GM18861 (cell line): ENCODE results near the gene ATXN1.

Source experiments
- ATAC-seq: cut with Tn5 transposase; IDR thresholded peaks from one replicate; pipeline ENCODE4 v1.9.1; 2021; ENCODE audit not compliant: unreplicated experiment

ATXN1 gene

DNA sequence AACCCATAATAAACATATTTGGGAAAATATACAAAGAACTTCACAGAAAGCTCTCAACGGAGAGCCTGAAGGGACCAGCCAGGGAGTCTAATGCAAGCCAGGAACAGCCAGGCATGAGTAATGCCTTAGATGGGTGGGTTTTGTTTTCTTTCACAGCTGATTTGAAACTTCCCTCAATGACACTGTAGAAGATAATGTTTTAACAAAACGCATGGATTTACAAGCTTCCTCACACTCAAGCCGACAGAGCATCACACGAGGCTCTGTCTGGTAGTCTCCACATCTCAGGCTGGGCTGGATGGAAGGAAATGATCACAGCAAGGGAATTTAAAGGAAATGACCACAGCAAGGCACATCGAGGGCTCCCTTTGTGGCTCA is 409.0 kb downstream of the ATXN1 start:
- no peak for ATAC-seq

DNA sequence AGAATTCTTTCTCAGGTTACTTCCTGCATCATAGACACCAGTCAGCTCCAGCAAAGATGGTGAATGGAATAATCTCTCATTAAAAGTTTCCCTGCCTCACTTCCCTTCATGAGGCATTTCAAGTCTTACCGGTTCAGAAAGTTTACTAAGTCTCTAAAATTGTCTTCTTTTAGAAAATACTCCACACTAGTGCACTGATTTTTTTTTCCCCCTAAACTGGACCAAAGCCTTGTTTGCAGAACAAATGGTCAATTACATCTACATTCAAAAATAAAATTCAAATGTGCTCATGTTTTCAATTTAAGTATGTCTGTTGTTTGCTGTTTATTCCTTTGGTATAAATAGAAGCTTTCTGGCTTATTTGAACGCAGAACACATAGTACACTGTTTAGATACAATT is 411.7 kb downstream of the ATXN1 start:
- ATAC-seq, result no peak

DNA sequence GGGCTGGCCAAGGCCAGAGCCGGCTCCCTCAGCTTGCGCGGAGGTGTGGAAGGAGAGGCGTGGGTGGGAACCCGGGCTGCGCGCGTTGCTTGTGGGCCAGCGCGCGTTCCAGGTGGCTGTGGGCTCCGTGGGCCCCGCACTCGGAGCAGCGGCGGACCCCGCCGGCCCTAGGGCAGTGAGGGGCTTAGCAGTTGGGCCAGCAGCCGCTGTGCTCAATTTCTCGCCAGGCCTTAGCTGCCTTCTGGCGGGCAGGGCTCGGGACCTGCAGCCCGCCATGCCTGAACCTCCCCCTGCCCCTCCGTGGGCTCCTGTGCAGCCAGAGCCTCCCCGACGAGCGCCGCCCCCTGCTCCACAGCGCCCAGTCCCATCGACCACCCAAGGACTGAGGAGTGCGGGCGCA is 414.4 kb downstream of the ATXN1 start:
- ATAC-seq, result no peak

DNA sequence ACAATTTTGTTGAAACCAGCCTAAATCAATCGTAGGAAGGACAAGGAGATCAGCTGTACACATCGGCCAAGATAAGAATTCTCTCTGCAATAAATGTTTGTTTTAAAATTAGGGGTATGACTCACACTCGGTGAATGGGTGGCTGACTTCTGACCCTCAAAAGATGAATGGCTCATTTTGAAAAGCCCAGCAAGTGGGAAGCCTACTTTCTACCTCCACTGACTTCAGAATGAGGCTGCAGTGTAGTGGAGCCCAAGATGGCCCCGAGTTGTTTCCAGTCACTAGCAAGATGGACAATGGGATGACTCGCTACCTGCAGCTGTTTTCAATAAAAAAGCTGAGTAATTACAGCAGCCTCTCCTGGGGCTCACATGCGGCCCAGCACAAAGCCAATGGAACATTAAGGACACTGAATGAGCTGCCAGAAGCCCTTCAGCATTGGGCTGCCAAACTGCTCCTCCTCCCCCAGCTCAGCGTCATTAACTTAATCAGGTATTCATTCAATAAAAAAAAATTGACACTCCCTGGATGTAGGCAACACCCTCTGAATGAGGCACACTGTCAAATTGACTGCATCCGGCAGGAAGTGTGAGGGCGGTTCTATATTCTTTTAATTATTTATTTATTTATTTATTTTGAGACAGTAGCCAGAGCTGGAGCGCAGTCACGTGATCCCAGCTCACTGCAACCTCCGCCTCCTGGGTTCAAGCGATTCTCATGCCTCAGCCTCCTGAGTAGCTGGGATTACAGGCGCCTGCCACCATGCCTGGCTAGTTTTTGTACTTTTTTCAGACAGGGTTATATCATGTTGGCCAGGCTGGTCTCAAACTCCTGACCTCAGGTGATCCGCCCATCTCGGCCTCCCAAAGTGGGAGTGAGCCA is 415.6 kb downstream of the ATXN1 start:
- no peak for ATAC-seq

DNA sequence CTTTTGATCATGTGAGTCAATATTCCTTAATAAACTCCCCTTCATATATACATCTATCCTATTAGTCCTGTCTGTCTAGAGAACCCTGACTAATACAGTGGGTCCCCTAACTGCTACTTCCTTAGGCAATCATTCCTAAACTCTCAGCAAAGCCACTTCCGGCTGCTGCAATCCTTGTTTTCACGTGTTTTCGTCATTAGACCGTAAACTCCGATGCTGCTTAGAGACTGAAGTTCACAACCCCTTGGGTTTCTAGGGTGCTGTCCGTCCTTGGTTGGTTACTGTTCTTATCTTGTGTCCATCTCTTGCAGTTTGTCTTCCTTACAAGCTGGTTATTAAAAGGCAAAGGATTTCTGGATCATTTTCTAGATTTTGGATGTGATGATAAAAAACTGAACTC is 416.5 kb downstream of the ATXN1 start:
- ATAC-seq, result no peak

DNA sequence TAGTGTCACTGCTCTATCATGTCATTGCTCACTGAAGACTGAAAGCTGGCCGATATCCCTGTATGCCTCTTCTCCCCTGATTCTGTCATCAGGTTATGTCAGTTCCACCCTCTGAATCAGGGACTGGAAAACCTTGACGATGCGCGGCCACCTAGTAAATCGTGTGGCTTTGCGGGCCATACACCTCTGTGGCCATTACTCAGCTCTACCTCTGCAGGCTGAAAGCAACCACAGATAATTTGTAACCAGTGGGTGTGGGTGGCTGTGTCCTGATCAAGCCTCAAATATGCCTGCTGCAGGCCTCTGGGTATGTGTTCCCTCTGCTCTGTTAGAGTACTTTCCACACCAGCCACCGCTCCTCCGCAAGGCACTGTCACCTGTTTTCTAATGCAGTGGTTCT is 417.7 kb downstream of the ATXN1 start:
- ATAC-seq, result no peak

DNA sequence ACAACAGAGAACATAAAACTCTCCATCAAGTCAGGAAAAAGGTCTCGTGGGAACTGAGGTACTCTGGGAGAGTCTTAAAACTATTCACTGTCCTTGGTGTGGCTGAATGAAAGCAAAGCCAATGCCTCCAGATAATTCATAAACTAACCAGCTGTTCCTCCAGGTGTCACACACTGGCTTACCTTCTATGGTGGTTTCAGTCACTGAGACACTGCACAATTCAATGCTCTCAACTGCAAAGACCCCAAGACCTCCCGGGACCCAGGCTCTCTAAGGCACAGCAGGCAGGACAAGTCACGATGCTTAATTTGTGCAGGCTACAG is 422.0 kb downstream of the ATXN1 start:
- ATAC-seq, result no peak

GRCh38 chr6:16338577-16339264 is 422.5 kb downstream of the ATXN1 start:
- no peak for ATAC-seq

GRCh38 chr6:16337295-16337975 is 423.8 kb downstream of the ATXN1 start:
- ATAC-seq, result no peak

GRCh38 chr6:16336911-16337294 is 424.4 kb downstream of the ATXN1 start:
- ATAC-seq, result no peak

GRCh38 chr6:16336056-16336818 is 425.0 kb downstream of the ATXN1 start:
- ATAC-seq, result no peak

DNA sequence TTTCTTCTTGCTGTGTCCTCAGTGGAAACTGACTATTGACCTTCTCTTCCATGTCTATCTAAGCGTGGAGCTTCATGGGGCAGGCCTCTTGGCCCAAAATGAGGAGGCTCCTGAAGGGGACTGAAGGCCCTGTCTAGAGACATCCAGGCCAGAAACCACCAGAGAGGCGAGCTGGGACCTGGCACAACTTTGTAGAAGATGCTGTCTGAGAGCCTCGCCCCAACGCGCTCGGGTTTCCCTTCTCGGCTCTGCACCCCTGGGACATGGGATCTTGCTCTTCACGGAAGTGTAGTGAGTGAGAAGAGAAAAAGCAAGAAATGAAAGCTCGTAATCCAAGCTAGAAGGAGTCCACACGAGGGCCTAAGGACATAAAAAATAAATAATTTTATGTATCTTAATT is 426.1 kb downstream of the ATXN1 start:
- ATAC-seq, result no peak

GRCh38 chr6:16334671-16335070 is 426.6 kb downstream of the ATXN1 start:
- no peak for ATAC-seq

DNA sequence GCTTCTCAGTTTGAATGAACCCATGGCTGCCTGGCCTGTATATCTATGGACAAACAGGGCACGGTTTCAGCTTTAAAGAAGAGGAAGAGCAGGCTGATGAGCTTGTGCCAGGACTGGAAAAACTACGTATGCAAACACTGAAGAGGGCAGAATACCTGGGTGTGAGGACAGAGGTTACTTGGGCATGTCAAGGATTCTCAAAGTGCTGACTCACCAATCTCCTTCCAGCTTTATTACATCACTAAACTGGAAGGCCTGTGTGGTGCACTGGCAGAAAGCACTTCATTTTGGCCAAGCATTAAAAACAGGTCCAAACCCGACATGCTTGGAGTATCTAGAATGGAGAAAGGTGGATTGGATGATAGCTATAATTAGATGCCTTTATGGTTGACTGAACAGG is 427.7 kb downstream of the ATXN1 start:
- no peak for ATAC-seq

- peak; percentile 67 for ATAC-seq
Observed at GRCh38 chr6:16332175-16332542, 429.1 kb downstream of the ATXN1 start.

DNA sequence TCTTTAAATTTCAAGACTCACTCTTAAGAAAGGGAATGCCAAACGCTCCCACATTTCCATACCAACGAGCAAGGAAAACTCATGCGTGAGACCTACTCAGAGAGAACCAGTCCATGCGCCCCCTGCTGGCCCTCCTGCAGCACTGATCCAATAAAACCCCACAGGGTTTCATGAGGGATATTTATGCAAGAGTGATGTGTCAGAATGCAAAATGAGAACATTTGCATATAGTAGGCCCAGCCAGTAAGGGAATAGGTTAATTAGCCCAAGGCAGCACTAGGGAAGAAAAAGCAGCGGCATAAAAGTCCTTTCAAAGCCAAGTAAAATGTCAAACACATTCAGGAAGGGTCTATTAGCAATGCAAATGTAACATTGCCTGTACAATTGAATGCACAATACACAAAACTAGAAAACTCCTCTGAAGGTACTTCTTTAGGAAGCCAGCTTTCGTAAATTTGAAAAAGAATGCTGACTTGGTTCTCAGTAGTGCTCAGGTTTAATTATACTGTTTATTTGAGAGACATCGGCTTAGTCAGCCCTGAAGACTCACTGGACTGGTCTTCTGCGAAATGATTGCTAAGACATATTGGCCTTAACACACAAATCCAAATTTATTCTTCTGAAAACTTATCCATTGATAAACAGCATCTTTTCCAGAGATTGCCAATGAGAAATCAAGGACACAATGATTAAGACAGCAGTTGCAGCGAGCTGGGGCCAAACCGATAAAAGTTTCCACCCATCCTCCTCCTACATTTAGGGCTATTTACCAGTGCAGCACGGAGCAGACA is 429.7 kb downstream of the ATXN1 start:
- peak; percentile 27 for ATAC-seq

DNA sequence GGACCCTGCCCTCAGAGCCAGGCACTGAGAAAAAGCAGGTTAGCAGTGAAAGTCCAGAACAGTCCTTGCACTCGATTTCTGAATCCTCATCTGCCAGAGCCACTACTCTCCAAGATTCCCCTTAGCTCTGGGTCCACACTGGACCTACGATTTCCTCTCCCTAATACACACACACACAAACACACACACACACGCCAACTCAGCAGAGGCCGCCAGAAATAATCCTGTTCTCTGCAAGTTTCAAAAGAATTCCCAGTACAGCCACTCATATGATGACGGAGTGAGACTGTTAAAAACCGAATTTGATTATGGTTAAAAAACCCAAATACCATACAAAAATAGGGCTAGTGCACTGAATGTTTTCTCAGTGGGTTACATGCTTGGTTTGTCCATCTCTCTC is 432.0 kb downstream of the ATXN1 start:
- ATAC-seq, result no peak

DNA sequence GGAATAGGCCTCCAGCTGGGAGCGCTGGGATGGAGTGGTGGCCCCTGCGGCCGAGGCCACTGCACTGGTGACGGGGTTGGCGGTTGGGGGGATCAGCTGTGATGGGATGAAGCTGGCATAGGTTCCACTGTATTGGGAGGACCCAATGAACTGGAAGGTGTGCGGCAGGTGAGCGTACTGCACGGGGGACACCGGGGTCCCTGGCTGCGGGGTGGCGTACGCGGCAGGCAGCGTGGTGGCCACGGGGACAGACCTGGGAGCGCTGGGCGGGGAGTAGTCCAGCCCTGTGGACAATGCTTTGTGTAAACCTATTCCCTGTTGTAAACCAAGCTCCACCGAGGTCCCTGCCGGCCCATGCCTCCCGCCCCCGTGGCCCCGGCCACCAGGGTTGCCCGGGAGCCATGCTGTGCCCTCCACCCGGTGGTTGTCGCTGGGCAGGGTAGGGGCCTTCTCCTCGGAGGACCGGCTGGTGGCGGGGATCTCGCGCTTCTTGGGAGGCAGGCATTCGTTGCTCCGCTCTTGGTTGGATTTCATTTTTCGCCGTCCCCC is 433.4 kb downstream of the ATXN1 start:
- no peak for ATAC-seq

GRCh38 chr6:16326971-16327776 is 434.1 kb downstream of the ATXN1 start:
- no peak for ATAC-seq

GRCh38 chr6:16326531-16326930 is 434.7 kb downstream of the ATXN1 start:
- no peak for ATAC-seq
